Ovary (tissue), 3 donors: Measurements from ENCODE around the gene CCL24.

ENCODE experiments used
- POLR2A ChIP-seq: fragments of 450-650 bp; IDR thresholded peaks from one replicate; pipeline ENCODE4 v1.6.1; 2017; ENCODE audit warnings: antibody characterized with exemption, mild to moderate bottlenecking, moderate library complexity
- TF ChIP-seq, protein P1 (sequence below), 3 donors: fragments of 450-650 bp in 2 of 3; fragments of 200-600 bp in 1 of 3; IDR thresholded peaks; one replicate each; pipeline versions ENCODE4 v1.5.1 to v1.8.0; 2016 to 2022; ENCODE audit warnings: antibody characterized with exemption in 3 of 3, mild to moderate bottlenecking in 1 of 3
- donor health status: DM: no; HTN: no; CAD: no.

GRCh38 chr7:75809396-75809795, 4.2 kb downstream of the CCL24 start:
- TF ChIP-seq, protein P1, sequence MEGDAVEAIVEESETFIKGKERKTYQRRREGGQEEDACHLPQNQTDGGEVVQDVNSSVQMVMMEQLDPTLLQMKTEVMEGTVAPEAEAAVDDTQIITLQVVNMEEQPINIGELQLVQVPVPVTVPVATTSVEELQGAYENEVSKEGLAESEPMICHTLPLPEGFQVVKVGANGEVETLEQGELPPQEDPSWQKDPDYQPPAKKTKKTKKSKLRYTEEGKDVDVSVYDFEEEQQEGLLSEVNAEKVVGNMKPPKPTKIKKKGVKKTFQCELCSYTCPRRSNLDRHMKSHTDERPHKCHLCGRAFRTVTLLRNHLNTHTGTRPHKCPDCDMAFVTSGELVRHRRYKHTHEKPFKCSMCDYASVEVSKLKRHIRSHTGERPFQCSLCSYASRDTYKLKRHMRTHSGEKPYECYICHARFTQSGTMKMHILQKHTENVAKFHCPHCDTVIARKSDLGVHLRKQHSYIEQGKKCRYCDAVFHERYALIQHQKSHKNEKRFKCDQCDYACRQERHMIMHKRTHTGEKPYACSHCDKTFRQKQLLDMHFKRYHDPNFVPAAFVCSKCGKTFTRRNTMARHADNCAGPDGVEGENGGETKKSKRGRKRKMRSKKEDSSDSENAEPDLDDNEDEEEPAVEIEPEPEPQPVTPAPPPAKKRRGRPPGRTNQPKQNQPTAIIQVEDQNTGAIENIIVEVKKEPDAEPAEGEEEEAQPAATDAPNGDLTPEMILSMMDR (IDR thresholded peaks at IDR 0.05): no peak
- no peak for TF ChIP-seq POLR2A
